H1 (cell line): Measurements from ENCODE around the gene ZMIZ1.

ENCODE experiments used
- CHD2 ChIP-seq: IDR thresholded peaks from 2 replicates; pipeline ENCODE4 v1.6.1; 2012; ENCODE audit warnings: low read length, improper control_type of control experiment
- EGR1 ChIP-seq: IDR thresholded peaks from 2 replicates; pipeline ENCODE4 v1.6.1; 2011; ENCODE audit warnings: low read depth, low read length, borderline replicate concordance
- EP300 ChIP-seq, 2 experiments: IDR thresholded peaks; 1 replicate in 1 of 2; 2 replicates in 1 of 2; pipeline ENCODE4 v1.6.1; 2011 to 2012; ENCODE audit warnings: low read depth in 2 of 2, low read length in 2 of 2, mild to moderate bottlenecking in 2 of 2, borderline replicate concordance in 1 of 2, inconsistent platforms in 1 of 2, moderate library complexity in 1 of 2
- MAFK ChIP-seq: IDR thresholded peaks from 2 replicates; pipeline ENCODE4 v1.6.1; 2012; ENCODE audit warnings: low read depth, mild to moderate bottlenecking, improper control_type of control experiment, low read length
- POLR2A ChIP-seq, 2 experiments: IDR thresholded peaks; 1 replicate in 1 of 2; 2 replicates in 1 of 2; pipeline ENCODE4 v1.6.1; 2011; ENCODE audit warnings: low read depth in 2 of 2, low read length in 2 of 2, mild to moderate bottlenecking in 2 of 2; ENCODE audit errors: control extremely low read depth in 1 of 2
- SUZ12 ChIP-seq: fragments of 200-600 bp; sonication (generic); IDR thresholded peaks from 2 replicates; pipeline ENCODE4 v1.6.1; 2012; ENCODE audit warnings: mild to moderate bottlenecking, inconsistent platforms, low read length, moderate library complexity, mixed read lengths
- TF ChIP-seq, protein P1 (sequence below): IDR thresholded peaks from 2 replicates; pipeline ENCODE4 v1.6.1; 2011; ENCODE audit warnings: low read depth, mild to moderate bottlenecking, low read length; ENCODE audit not compliant: insufficient read depth
- TF ChIP-seq, protein P2 (sequence below), 3 experiments: IDR thresholded peaks; 1 replicate in 2 of 3; 2 replicates in 1 of 3; pipeline versions ENCODE4 v1.5.1 to v1.6.1; 2011; ENCODE audit warnings: low read length in 3 of 3, mild to moderate bottlenecking in 3 of 3, inconsistent platforms in 2 of 3, low read depth in 1 of 3, moderate library complexity in 1 of 3; ENCODE audit not compliant: insufficient read depth in 1 of 3; ENCODE audit errors: control extremely low read depth in 1 of 3

GRCh38 chr10:79082631-79083596, 14.1 kb downstream of the ZMIZ1 start:
- TF ChIP-seq MAFK, result no peak
- TF ChIP-seq, protein P1, sequence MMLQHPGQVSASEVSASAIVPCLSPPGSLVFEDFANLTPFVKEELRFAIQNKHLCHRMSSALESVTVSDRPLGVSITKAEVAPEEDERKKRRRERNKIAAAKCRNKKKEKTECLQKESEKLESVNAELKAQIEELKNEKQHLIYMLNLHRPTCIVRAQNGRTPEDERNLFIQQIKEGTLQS, result no peak
- TF ChIP-seq EP300 (IDR thresholded peaks at IDR 0.05; ENCODE audit: borderline replicate concordance in 1 of 2, low read depth in 2 of 2, low read length in 2 of 2), result no peak
- TF ChIP-seq, protein P2, sequence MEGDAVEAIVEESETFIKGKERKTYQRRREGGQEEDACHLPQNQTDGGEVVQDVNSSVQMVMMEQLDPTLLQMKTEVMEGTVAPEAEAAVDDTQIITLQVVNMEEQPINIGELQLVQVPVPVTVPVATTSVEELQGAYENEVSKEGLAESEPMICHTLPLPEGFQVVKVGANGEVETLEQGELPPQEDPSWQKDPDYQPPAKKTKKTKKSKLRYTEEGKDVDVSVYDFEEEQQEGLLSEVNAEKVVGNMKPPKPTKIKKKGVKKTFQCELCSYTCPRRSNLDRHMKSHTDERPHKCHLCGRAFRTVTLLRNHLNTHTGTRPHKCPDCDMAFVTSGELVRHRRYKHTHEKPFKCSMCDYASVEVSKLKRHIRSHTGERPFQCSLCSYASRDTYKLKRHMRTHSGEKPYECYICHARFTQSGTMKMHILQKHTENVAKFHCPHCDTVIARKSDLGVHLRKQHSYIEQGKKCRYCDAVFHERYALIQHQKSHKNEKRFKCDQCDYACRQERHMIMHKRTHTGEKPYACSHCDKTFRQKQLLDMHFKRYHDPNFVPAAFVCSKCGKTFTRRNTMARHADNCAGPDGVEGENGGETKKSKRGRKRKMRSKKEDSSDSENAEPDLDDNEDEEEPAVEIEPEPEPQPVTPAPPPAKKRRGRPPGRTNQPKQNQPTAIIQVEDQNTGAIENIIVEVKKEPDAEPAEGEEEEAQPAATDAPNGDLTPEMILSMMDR (IDR thresholded peaks at IDR 0.05; ENCODE audit: control extremely low read depth in 1 of 3, insufficient read depth in 1 of 3, low read depth in 1 of 3, low read length in 3 of 3), result no peak
- TF ChIP-seq CHD2, result no peak
- TF ChIP-seq POLR2A (IDR thresholded peaks at IDR 0.05; ENCODE audit: control extremely low read depth in 1 of 2, low read depth in 2 of 2, low read length in 2 of 2), result no peak
- no peak for TF ChIP-seq EGR1
- TF ChIP-seq SUZ12, result no peak
